PC-3 (cell line): ENCODE data around the gene MPO. TPM values are rescaled to one million over a fixed set of nuclear protein-coding genes. Genes with fewer than 3 reads are reported as not detected.

Source experiments
- ATAC-seq: fragments of 200-7000 bp; cut with Tn5 transposase; 2 replicates; pipeline ENCODE4 v1.9.1; 2020; ENCODE audit warnings: mild to moderate bottlenecking, moderate library complexity
- BruUV-seq: library from RNA; stranded (reverse); fragments of 400-500 nt; replicated peaks from 2 replicates; lab custom pipeline; 2021; lab: Mats Ljungman, UMichigan
- CTCF ChIA-PET: fragments of 300-600 bp; sonication (Branson Sonifier 250); formaldehyde crosslinking; loops from one replicate; lab custom pipeline; 2022; ENCODE audit warnings: antibody characterized with exemption; lab: Charles Lee
- POLR2A ChIA-PET: fragments of 300-600 bp; sonication (Branson Sonifier 250); formaldehyde crosslinking; loops from one replicate; lab custom pipeline; 2022; ENCODE audit warnings: antibody characterized with exemption; ENCODE audit not compliant: unreplicated experiment; lab: Charles Lee
- DNase-seq: peaks from one replicate; pipeline ENCODE4 v3.0.0-alpha.2; 2015
- H2AFZ ChIP-seq: fragments of 300-600 bp; sonication (generic); 2 replicates; pipeline ENCODE4 v1.6.0; 2016; ENCODE audit warnings: antibody characterized with exemption, low read length
- H3F3A ChIP-seq: fragments of 300-600 bp; sonication (generic); one replicate; pipeline ENCODE4 v1.6.0; 2017; ENCODE audit warnings: antibody characterized with exemption, low read length, control low read depth, mild to moderate bottlenecking; ENCODE audit not compliant: unreplicated experiment
- H3K27ac ChIP-seq: fragments of 300-600 bp; sonication (generic); 2 replicates; pipeline ENCODE4 v1.5.1; 2016; ENCODE audit warnings: mild to moderate bottlenecking, low read length
- H3K27me3 ChIP-seq: fragments of 300-600 bp; sonication (generic); 2 replicates; pipeline ENCODE4 v1.6.1; 2016; ENCODE audit warnings: low read length, mixed read lengths
- H3K36me3 ChIP-seq: fragments of 300-600 bp; sonication (generic); 2 replicates; pipeline ENCODE4 v1.6.1; 2016; ENCODE audit warnings: low read depth, mixed run types, low read length, mixed read lengths
- H3K4me1 ChIP-seq: fragments of 300-600 bp; sonication (generic); 2 replicates; pipeline ENCODE4 v1.5.1; 2016; ENCODE audit warnings: low read length; ENCODE audit not compliant: insufficient read depth
- H3K4me2 ChIP-seq: fragments of 300-600 bp; sonication (generic); 2 replicates; pipeline ENCODE4 v1.6.0; 2016; ENCODE audit warnings: low read length
- H3K4me3 ChIP-seq: fragments of 300-600 bp; sonication (generic); 2 replicates; pipeline ENCODE4 v1.5.1; 2016; ENCODE audit warnings: mild to moderate bottlenecking, low read length, mixed read lengths
- H3K79me2 ChIP-seq: fragments of 300-600 bp; sonication (generic); 2 replicates; pipeline ENCODE4 v1.6.1; 2017; ENCODE audit warnings: low read length, mixed read lengths
- H3K9ac ChIP-seq: fragments of 300-600 bp; sonication (generic); 2 replicates; pipeline ENCODE4 v1.6.0; 2016; ENCODE audit warnings: mild to moderate bottlenecking, low read length
- H3K9me2 ChIP-seq: fragments of 300-600 bp; sonication (generic); replicated peaks from 2 replicates; pipeline ENCODE4 v1.6.1; 2016; ENCODE audit warnings: mixed run types, low read length, mixed read lengths
- H3K9me3 ChIP-seq: fragments of 300-600 bp; sonication (generic); 2 replicates; pipeline ENCODE4 v1.6.1; 2016; ENCODE audit warnings: low read length, mixed read lengths
- H4K20me1 ChIP-seq: fragments of 300-600 bp; sonication (generic); 2 replicates; pipeline ENCODE4 v1.6.1; 2016; ENCODE audit warnings: low read length, mixed read lengths
- CTCF ChIP-seq: fragments of 300-600 bp; sonication (generic); conservative IDR thresholded peaks from 2 replicates; pipeline ENCODE4 v1.5.1; 2017; ENCODE audit warnings: antibody characterized with exemption, low read depth, mild to moderate bottlenecking, low read length
- EZH2 ChIP-seq: fragments of 300-600 bp; sonication (generic); IDR thresholded peaks from one replicate; pipeline ENCODE4 v1.6.1; 2017; ENCODE audit warnings: antibody characterized with exemption, mild to moderate bottlenecking, low read length; ENCODE audit not compliant: unreplicated experiment
- EZH2phosphoT487 ChIP-seq: fragments of 300-600 bp; sonication (generic); IDR thresholded peaks from 2 replicates; pipeline ENCODE4 v1.6.1; 2018; ENCODE audit warnings: mild to moderate bottlenecking, antibody characterized with exemption, low read length, borderline replicate concordance
- intact Hi-C: fragments of 100-400 bp; cut with micrococcal nuclease; formaldehyde crosslinking; loops from 2 replicates; pipeline ENCODE4 v1.9.0; 2023
- total RNA-seq: library from RNA; depleted of rRNA; stranded (reverse); fragments of >200 nt; gene quantifications from 2 replicates; pipeline ENCODE4 v1.2.3, GENCODE V29; 2014

Gene MPO
- total RNA-seq, 1 experiment from 2014 or later, result not detected

DNA sequence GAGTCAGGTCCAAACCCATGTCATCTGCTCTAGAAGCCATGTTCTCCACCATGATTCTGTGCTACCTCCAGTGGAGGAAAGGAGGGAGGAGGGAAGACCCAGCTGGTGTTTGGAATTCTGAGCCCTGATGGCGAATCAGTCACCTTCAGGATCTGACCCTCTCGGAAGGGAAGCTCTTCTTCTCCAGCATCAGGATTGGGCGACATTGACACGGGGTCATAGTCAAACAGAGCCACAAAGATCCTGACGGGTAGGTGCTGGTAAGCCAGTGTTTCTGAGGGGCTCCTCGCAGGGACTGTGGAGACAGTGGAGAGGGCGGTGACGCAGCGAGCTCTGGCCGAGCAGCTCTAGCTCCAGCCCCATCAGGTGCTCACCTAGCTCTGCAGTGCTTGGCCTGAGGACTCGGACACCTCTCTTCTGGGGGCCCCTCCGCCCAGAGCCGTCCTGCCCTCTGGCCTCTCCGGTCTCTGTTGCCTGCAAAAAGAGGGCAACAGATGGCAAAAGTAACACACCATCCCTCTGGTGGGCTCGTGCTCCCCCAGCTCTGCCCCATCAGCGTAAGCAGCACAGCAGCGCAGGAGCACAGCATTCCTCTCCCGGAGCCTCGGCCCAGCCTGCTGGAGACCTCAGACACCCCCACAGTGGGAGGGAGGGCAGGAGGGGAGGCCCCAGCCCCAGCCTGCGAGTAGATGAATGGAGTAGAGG lies 26.9 kb upstream of the MPO start:
- Histone ChIP-seq H4K20me1 (no peaks in the 10 kb centered on the region), H3K9ac (no peak overlapping the region), H3K36me3 (no peaks in the 10 kb centered on the region), H3K9me3 (no peaks in the 10 kb centered on the region), H3K9me2 (no peaks in the 10 kb centered on the region), H3K4me3 (no peak overlapping the region), H3K4me1 (no peaks in the 10 kb centered on the region), H3F3A (no peaks in the 10 kb centered on the region), H3K27ac (no peak overlapping the region), H2AFZ (no peak overlapping the region), H3K4me2 (no peak overlapping the region), H3K27me3 (no peaks in the 10 kb centered on the region), H3K79me2 (no peaks in the 10 kb centered on the region)
- TF ChIP-seq EZH2 (no peak), CTCF (no peak), EZH2phosphoT487 (no peak)
- ChIA-PET POLR2A (interaction anchor here (0.5 to 0.6 kb wide), 2 partner anchors 92 to 688 kb away, joined by 5 to 10 read pairs; no protein-coding TSS in a partner anchor), CTCF (no interaction called here)
- intact Hi-C loops, result no loop called here
- no peak for ATAC-seq
- no TSS peak for BruUV-seq
- no peak for DNase-seq

- Histone ChIP-seq H3K79me2 (no peaks in the 10 kb centered on the region), H3K9ac (no peak overlapping the region), H3K27ac (no peak overlapping the region), H3K9me2 (no peaks in the 10 kb centered on the region), H4K20me1 (no peaks in the 10 kb centered on the region), H3K36me3 (no peaks in the 10 kb centered on the region), H2AFZ (no peak overlapping the region), H3F3A (no peaks in the 10 kb centered on the region), H3K9me3 (no peaks in the 10 kb centered on the region), H3K4me3 (no peak overlapping the region), H3K4me1 (no peaks in the 10 kb centered on the region), H3K27me3 (no peaks in the 10 kb centered on the region), H3K4me2 (no peak overlapping the region)
- no peak for ATAC-seq
- no TSS peak for BruUV-seq
- no peak for TF ChIP-seq EZH2phosphoT487
- no peak for TF ChIP-seq CTCF
- TF ChIP-seq EZH2, result no peak
- intact Hi-C loops, result no loop called here
- ChIA-PET CTCF (no interaction called here), POLR2A (no interaction called here)
- DNase-seq, result no peak
Measured at GRCh38 chr17:58306131-58306951, 25.6 kb upstream of the MPO start.
